ENCODE results near the gene LEO1. TPM values are rescaled to one million over a fixed set of nuclear protein-coding genes. Genes with fewer than 3 reads are reported as not detected.

The LEO1 gene
- 10 to 100 TPM; 25.8 to 27.3 TPM for total RNA-seq

GRCh38 chr15:51971375-51972133, at the start of gene LEO1:
Gene LEO1 (minus strand): TSS chr15:51971778. CDS start chr15:51971745, 33 bp downstream.

GRCh38 chr15:52018693-52019393, 47.3 kb upstream of the LEO1 start, which contains the start of gene MAPK6:
Gene MAPK6 (plus strand): TSS chr15:52019219. CDS start chr15:52046461, 27,242 bp downstream.

Other genes with a start within 250 kb of the LEO1 start
- 10 to 100 TPM; 14.9 to 15.3 TPM for gene LYSMD2, start 234.1 kb downstream of the LEO1 start, total RNA-seq
- gene TMOD2, start 220.2 kb downstream of the LEO1 start, total RNA-seq: 1 to 10 TPM; 7.3 to 9.5 TPM
- 10 to 100 TPM; 62.5 to 64.9 TPM for gene TMOD3, start 142.1 kb downstream of the LEO1 start, total RNA-seq
- gene MAPK6, start 47.4 kb upstream of the LEO1 start, total RNA-seq: 10 to 100 TPM; 19.8 to 20.3 TPM
- gene BCL2L10, start 141.0 kb upstream of the LEO1 start, total RNA-seq: not detected
- gene GNB5, start 219.6 kb upstream of the LEO1 start, total RNA-seq: 10 to 100 TPM; 39.1 to 40.8 TPM